Measurements from ENCODE around the gene YTHDF1.

YTHDF1 gene

DNA sequence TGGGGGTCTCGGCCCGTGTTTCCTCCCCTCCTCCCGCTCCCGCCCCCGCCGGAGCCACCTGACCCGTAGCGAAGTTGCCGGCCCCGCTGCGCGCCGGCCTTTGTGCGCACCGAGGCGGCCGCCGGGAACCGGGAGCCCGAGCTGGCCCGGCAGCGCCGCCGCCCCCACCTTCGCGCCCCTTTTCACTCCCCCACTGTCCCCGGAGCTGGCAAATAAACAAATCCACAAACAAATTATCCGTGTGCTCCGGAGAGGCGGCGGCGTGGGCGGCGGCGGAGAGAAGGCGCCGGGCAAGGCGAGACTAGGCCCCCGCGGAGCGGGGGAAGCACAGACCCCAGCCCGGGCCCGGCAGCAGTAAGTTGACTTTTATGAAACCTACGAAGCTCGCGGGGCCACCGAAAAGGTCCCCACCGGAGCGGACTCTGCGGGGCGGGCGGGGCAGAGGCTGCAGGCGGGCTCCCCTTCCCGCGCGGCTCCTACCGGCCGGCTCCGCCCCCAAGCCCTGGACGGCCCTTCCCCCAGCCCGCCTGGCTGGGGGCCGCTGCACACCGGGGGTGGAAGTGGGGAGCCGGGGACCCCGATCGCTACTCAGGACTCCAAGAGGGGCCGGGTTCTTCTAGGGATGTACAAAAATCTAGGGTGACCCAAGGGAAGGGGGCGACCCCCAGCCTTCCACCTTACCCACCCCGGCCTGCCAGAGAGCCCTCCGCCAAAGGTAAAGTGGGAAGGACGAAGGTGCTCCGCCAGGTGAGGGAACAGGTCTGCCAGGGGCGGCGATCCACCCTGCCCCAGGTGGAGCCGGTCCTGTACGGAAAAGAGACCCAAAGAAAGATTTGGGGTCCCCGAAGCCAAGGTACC lies 40.7 kb downstream of the YTHDF1 start:
- TF ChIP-seq, protein P1, sequence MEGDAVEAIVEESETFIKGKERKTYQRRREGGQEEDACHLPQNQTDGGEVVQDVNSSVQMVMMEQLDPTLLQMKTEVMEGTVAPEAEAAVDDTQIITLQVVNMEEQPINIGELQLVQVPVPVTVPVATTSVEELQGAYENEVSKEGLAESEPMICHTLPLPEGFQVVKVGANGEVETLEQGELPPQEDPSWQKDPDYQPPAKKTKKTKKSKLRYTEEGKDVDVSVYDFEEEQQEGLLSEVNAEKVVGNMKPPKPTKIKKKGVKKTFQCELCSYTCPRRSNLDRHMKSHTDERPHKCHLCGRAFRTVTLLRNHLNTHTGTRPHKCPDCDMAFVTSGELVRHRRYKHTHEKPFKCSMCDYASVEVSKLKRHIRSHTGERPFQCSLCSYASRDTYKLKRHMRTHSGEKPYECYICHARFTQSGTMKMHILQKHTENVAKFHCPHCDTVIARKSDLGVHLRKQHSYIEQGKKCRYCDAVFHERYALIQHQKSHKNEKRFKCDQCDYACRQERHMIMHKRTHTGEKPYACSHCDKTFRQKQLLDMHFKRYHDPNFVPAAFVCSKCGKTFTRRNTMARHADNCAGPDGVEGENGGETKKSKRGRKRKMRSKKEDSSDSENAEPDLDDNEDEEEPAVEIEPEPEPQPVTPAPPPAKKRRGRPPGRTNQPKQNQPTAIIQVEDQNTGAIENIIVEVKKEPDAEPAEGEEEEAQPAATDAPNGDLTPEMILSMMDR (IDR thresholded peaks at IDR 0.05; ENCODE audit: control insufficient read depth, insufficient read depth, low read depth, low read length, missing control alignments), result no peak
- no peak overlapping the region for H3K4me3 ChIP-seq (ENCODE audit: control insufficient read depth, low read depth, low read length)
- no peak for DNase-seq (ENCODE audit: low read depth)

DNA sequence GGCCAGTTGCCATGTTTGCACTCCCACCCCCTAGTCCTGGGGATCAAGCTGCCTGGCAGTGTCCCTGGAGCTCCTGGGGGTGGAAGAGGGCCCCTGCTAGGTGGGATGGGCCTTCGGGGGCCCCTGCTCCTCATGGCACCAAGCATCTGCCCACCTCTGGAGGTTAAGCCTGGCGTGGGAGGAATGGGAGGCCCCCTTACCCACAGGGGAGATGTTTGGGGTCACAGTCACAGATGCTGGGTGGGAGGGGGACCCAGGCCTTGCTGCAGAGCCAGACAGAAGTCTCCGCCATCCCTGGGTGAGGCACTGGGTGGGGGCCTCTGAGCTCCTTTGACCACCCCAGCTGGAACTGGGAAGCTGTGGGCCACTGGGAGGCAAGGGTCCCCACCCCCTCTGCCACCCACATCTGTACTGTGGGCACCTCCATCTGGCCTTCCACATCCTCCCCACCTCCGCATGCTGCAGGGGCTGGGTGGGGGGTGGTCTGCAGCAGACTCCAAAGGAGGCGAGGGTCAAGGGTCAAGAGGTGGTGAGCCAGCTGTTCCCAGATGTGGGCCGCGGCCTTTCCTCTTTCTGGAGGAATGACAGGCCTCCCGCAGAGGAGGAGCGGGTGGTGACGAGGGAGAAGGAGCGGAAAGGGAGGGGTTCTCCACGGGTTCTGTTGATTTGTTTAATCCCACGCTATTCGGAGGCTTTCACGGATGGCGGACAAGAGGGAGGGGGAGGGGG lies 41.5 kb downstream of the YTHDF1 start:
- TF ChIP-seq, protein P1 (IDR thresholded peaks at IDR 0.05; ENCODE audit: control insufficient read depth, insufficient read depth, low read depth, low read length, missing control alignments), result no peak
- DNase-seq (ENCODE audit: low read depth), result no peak
- no peak overlapping the region for H3K4me3 ChIP-seq (ENCODE audit: control insufficient read depth, low read depth, low read length)

DNA sequence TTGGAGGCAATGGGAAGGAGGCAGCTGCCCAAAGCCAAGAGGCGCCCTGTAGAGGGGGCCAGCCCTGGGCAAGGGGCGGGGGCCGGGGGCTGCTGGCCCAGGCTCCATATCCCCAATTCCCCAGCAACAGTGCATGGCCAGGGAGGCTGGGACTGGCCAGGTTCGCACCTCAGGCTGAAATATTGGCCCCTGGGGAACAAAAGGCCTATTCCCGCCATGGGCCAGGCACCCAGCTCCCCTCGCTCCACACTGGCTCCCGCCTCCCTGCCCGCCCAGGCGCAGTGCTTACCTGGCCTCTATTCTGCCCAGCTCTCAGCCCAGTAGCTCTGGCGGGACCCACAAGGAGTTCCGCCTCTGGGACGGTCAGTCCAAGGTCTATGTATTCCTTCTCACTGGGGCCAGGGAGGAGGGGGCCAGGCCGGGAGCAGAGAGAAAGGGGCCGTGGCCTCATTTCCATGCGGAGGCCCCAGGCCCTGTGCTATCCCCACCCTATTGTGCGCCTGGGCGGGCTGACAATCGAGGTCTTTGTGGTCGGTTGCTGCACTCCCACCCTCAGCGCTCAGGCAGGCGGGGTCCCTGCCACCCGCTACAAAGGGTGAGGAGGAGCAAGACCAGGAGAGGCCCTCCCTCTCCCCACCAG lies 42.3 kb downstream of the YTHDF1 start:
- H3K4me3 ChIP-seq (ENCODE audit: control insufficient read depth, low read depth, low read length), result no peak overlapping the region

DNA sequence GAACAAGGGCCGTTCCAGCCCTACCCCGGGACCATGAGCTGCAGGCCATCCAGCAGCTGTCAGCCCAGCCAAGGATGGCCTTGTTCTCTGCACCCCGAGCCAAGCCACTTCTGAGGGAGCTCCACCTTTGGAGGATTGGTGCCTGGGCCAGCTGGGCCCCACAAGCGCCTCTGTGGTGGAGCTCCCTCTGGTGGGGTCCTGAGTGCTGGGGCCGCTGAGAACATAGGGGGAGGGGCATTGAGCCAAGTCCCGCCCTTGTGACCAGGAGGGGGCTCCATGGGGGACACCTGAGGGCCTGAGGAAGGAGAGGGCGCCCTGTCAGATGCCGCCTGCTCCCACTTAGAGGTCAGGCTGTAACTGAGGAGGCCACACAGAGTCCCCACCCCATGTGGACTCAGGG lies 43.2 kb downstream of the YTHDF1 start:
- DNase-seq (ENCODE audit: low read depth), result no peak
- no peak overlapping the region for H3K4me3 ChIP-seq (ENCODE audit: control insufficient read depth, low read depth, low read length)
- TF ChIP-seq, protein P1 (IDR thresholded peaks at IDR 0.05; ENCODE audit: control insufficient read depth, insufficient read depth, low read depth, low read length, missing control alignments), result no peak

More for the DNA sequence above, 42.3 kb downstream of the YTHDF1 start:
- TF ChIP-seq, protein P1 (IDR thresholded peaks at IDR 0.05; ENCODE audit: control insufficient read depth, insufficient read depth, low read depth, low read length, missing control alignments), result no peak
- DNase-seq (ENCODE audit: low read depth), result no peak

DNA sequence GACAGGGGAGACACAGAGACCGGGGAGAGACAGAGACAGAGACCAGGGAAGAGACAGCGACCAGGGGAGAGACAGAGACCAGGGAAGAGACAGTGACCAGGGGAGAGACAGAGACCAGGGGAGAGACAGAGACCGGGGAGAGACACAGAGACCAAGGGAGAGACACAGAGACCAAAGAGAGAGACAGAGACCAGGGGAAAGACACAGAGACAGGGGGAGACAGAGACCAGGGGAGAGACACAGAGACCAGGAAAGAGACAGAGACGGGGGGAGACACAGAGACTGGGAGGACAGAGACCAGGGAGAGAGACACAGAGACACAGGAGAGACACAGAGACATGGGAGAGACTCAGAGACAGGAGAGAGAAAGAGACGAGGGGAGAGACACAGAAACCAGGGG lies 43.9 kb downstream of the YTHDF1 start:
- DNase-seq (ENCODE audit: low read depth), result no peak
- TF ChIP-seq, protein P1 (IDR thresholded peaks at IDR 0.05; ENCODE audit: control insufficient read depth, insufficient read depth, low read depth, low read length, missing control alignments), result no peak
- no peak overlapping the region for H3K4me3 ChIP-seq (ENCODE audit: control insufficient read depth, low read depth, low read length)

DNA sequence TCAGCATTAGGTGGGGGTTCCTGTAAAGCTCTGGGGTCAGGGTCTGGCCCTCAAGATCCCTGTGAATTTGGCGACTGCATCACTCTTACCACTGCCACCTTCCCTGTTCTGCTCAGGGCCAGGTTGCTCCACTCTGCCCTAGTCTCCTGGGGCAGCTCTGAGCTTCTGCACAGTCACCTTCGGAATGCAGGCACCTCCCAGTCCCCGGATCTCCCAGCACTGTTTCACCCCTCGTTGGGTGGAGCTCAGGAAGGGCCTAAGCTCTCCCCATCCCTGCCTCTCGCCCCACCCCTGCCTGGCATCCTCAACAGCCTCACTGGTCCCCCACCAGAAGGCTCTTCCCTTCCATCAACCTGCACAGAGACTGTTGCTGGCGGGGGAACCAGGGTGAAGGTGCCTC lies 46.2 kb downstream of the YTHDF1 start:
- TF ChIP-seq, protein P1 (IDR thresholded peaks at IDR 0.05; ENCODE audit: control insufficient read depth, insufficient read depth, low read depth, low read length, missing control alignments), result no peak
- no peak overlapping the region for H3K4me3 ChIP-seq (ENCODE audit: control insufficient read depth, low read depth, low read length)
- no peak for DNase-seq (ENCODE audit: low read depth)
